ENCODE measurements around the gene CIAO2B.
"Not testable (repeated sequence)": the region's sequence is repeated elsewhere in the genome, so short reads cannot be mapped to it uniquely, and the experiment has no call there.

CIAO2B gene

DNA sequence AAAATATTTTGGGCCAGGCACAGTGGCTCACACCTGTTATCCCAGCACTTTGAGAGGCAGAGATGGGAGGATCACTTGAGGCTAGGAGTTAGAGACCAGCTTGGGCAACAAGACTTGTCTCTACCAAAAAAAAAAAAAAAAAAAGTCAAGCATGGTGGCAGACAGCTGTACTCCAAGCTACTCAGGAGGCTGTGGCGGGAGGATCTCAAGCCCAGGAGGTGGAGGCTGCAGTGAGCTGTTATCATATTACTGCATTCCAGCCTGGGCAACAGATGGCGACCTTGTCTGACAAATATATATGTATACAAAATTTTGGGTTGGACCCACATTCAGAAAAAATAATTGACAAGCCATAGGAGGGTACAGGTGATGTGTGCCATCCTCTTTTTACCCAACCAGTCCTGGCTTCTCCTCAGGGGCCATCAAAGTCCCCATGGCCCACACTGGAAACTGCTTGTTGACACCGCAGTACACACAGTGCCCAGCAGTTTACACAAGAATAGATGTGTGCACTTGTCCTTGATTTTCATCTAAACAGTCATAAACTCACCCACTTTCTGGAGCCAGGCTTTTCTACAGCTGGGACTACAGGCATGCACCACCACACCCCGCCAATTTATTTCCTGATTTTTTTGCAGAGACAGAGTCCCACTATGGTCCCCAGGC is 2.8 kb upstream of the CIAO2B start:
- DNase-seq = no peak

DNA sequence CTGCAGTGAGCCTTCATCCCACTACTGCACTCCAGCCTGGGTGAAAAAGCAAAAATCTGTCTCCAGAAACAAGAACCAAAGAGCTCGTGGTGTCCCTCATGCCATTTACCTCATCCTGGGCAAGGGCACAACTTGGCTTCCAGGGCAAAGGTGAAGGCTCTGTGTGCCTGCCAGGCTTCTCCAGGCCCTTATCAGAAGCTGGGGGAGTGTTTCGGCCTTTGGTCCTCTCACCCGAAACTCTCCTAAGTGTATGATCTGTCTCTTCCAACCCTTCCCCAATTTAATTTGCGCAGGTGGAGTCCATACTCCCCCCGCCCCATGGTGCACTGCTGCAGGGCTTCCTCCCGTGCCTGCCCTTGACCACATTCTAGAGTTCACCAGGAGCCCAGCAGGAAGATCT is 2.3 kb upstream of the CIAO2B start:
- DNase-seq = no peak

DNA sequence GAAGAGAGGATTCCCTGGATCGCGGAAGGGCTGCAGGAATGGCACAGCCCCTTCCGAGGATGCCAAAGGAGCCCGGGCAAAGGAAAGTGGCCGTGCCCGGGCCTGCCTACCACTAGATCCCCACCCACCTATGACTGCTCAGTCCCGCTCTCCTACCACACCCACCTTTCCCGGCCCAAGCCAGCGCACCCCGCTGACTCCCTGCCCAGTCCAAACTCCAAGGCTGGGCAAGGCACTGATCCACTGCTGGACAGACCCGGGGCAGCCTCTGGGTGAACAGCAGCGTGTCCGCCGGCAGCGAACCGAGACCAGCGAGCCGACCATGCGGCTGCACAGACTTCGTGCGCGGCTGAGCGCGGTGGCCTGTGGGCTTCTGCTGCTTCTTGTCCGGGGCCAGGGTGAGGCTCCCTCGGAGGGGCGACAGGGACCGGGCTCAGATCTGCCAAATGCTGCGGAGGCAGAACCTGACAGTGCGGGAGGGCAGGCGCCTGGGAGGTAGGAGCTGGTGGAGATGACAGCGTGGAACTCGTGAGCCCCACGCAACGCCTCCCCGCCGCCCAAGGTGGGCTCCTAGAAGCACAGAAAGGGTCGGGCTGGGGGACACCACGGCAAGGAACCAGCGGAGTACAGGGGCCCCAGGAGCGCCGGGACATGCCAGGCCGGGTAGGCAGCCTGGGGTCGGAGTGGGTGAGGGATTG is 1.3 kb upstream of the CIAO2B start, which contains the start of gene CES2:
Gene CES2, plus strand, starts transcription at position 203 of the 698 bp plus-strand sequence. Its CDS starts 120 bp downstream, at position 323.
- DNase-seq = no peak

DNA sequence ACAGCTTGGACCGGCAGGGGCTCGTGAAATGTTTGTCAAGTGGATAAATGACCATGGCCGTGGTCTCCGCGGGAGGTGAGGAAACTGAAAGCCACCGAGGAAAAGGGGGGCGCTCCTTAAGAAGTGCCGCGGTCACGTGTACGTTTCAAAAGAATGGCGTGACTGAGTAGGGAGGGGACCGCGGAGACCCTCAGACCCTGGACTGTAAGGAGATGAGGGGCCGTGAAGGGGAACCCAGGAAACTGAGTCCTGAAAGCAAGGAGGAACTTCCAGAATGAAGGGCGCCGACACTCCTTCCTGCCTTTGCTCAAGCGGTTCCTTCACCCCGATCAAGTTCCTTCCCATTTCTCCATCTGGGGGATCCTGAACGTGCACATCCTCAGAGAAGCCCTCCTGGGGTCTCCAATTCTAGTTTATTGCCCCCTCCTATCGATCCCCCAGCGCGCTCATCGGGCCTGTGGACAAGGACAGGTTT is 674 bp upstream of the CIAO2B start:
- not testable (repeated sequence) for DNase-seq

DNA sequence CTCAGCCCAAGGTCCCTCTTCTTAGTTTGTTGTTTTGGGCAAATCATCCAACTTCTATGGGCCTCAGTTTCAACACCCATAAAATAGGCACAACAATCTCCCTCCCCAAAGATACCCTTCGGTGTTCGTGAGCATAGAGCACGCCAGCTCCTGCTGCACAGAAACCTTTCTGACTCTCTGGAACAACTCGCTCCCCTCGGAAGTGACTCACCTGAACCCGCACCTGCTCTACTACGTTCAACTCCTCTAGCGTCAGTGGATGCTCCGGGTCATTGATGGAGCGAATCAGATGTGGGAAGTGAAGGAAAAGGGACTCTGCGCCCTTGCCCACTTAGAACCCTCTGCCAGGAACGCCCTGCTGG is 445 bp downstream of the CIAO2B start:
- peak; percentile 71 for DNase-seq

DNA sequence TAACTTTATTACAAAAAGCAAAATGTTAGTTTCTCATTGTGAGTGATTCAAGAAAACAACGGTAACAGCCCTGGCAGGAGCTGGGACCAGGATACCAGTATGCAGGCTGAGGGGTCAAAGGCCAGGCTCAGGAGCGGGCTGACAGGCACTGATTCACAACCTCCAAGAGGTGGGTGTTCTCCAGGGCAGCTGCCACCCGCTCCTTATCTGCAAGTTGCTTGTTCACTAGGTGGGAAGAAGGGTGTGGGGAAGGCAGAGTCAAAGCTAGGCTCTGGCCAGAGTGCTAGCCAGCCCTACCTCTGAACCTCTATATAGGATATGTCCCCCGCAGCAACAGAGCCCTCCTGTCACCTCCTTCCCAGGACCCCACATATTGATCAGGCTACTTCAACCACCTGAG is 2.1 kb downstream of the CIAO2B start:
- no peak for DNase-seq

DNA sequence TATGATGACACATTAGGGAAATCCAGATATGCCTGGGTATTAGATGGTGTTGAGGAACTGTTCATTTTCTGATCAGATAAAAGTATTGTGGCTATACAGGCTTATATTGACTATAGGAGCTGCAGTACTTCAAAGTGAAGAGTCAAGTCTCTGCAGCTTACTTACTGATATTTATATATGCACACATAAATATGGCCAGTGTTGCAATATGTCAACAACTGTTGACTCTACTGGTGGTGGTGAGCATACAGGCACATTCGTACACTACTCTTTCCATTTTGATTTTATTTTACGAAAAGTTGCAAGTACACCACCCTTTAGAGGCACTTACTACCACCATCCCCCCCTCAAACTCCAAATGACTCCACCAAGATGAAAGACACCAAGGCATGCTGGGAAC is 2.5 kb downstream of the CIAO2B start:
- no peak for DNase-seq

DNA sequence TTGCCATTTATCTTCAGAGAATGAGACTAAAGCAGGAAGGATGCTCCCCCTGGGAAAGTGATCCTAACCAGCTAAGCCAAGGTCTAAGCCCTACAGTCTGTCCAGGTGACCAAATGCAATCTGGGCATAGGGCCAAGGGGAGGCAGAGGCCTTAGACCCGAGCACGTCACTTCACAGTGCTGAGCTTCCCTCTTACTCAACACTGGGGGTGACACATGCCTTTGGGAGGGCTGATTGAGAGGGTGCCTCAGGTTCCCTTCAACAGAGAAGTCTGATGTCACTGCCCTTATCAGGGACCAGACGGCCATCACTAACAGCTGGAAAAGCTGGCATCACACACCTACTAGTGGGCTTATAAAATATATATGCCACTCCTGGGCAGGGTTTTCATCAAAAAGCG is 4.0 kb downstream of the CIAO2B start:
- no peak for DNase-seq

DNA sequence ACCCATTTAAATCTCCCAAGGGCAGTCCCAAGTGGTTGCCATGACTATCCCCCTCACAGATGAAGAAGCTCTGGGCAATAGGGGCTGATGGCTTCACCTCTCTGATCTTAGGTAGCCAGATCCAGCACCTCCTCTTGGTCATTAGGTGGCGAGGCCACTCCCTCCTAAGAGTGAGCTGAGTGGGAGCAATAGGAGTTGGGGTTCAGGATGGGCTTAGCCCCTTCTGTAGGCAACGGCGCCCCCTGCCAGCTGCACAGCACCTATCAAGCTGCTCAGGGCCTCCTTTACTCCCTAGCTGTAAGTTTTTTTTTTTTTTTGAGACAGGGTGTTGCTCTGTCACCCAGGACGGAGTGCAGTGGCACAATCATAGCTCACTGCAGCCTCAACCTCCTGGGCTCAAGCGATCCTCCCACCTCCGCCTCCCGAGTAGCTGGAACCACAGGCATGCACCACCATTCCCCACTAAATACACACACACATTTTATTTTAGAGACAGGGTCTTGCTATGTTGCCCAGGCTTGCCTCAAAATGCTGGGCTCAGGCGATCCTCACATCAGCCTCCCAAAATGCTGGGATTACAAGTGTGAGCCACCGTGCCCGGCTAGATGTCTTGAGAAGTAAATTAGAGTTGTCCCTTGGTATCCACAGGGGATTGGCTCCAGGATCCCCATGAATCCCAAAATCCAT is 5.4 kb downstream of the CIAO2B start:
- peak; percentile 53 for DNase-seq

DNA sequence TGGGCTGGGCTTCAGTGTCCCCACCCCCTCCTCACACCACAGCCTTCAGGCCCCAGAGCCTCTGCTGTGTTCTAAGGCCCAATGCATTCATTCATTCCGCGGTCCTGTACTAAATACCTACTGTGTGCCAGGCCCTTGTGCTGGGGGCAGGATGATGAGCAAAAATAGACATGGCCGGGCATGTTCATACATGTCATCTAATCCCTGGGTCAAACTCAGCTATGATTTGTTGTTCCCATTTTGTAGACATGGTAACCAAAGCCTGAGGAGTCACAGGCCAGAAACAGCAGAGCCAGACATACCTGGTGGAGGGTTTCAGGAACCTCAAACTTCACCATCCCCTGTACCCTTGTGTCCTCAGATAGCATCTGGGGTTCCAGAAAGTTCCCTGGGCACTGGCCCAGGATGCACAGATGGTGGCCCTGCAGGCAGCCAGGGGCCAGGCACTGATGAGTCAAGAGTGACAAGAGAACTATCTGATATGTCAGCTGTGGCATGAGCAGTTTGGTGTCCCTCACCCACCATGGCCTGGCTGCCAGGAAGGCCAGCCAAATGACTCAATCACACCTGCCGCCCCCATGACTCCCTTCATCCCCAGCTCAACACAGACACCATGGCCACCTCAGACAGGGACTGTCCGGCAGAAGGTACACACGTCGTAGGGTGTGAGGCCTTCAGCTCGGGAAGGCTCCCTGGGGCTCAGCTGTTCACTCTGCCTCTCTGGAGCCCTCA is 6.1 kb downstream of the CIAO2B start:
- DNase-seq = no peak

DNA sequence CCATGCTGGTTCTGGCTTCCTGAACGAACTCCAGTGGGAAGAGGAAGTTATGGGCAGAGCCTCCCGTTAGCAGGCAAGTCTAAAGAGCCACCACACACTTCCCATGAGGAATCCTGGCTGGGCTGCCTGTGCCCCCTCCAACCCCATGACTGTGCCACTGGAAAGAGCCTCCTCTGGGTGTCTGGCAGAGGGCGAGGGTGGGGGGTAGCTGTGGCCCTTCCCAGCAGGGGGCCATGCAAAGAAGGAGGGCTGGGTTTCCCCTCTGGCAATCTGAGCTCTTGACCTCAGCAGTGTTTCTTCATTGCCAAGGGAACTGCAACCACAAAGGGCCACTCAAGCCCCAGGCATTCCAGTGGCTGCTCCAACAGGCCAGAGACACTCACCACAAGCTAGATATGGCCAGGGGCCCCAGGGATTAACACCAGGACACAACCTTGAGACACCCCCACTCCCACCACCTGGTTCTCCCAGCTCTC is 7.2 kb downstream of the CIAO2B start:
- DNase-seq = no peak

DNA sequence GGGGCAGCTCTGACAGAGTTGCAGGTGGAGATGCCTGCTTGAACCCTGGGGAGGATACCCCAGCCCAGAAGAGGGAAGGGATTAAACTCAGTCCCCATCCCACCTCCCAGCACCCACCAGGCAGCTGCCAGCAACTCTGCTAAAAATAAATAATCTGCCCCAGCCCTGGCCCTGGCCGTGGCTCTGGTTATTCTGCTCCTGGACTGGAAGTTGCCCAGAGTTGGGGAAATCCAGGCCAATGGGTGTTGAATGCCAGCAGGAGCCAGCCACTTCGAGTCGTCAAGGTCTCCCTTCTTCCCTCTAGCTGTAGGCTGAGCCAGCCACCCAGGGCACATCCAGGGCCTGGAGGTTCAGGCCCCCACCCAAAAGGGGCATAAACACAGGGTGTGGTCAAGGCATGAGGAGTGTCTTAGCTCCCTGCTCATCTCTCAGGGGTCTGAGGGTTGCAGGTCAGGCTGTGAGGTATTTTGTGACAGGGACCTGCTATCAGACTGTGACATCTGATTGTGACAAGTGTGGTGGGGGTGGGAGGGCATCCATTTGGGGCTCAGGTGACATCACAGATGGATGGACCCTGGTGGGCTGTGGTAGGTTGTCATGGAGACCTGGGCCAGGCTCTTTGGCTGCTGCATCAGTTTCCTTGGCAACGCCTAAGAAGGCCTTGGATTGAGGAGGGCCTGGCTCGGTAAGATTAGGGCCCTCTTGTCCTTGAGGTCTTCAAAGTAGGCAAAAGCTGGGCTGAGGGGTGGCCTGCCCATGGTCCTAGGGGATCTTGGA is 7.8 kb downstream of the CIAO2B start:
- no peak for DNase-seq

DNA sequence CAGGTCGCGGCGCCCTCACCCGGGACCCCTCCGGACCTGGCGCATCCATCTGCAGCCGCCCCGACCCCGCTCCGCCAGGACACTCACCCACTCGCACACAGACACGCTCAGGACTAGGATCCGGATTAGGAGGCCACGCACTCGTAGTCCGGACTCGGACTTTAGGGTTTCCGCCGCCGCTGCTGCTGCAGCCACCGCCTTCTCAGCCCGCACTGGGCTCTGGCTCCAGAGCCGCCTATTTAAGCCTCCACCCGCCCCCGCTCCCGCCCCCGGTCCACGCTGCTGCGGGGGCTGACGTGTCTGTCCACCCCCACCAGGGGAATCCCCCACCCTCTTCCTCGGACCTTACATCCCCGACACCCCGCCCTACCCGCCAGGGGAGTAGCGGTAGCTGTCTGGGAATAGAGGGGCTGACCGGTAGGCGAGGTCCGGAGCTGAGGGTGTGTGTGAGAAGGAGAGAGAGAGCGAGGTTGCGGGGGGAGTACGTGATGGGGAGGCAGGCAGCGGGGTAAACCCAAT is 8.8 kb downstream of the CIAO2B start, which contains the start of gene RRAD:
Gene RRAD, minus strand, starts transcription at position 214 of the 519 bp plus-strand sequence. CDS start 356 bp downstream, outside the sequence.
- DNase-seq = no peak

DNA sequence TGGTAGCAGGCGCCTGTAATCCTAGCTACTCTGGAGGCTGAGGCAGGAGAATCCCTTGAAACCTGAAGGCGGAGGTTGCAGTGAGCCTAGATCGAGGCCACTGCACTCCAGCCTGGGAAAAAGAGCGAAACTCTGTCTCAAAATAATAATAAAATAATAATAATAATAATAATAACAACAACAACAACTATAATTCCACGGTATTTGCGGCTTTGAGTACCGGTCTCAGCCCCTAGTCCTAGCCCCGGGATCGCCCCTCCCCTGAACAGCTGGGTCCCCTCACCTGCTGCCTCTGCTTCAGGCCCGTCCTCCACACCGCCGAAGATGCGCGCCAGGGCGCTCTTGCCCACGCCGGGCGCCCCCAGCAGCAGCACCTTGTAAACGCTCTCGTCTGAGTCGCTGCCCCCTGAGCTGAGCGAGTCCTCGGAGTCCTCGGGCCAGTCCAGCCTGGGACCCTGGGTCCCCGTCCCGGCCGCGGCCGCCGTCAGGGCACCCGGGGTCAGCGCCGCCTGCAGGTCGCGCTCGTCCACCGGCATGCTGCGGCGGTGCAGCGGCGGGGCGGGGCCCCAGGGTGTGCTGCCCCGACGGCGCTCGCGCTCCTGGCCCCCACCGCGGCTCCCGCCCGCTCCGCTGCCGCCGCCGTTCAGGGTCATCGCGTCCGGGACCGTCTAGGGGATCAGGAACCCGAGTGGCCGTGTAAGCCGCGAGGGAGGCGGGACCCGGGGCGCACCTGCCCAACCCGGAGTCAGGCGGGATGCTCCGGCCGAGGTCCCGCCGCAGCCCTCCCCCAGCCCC is 9.5 kb downstream of the CIAO2B start:
- DNase-seq = peak; percentile 22

DNA sequence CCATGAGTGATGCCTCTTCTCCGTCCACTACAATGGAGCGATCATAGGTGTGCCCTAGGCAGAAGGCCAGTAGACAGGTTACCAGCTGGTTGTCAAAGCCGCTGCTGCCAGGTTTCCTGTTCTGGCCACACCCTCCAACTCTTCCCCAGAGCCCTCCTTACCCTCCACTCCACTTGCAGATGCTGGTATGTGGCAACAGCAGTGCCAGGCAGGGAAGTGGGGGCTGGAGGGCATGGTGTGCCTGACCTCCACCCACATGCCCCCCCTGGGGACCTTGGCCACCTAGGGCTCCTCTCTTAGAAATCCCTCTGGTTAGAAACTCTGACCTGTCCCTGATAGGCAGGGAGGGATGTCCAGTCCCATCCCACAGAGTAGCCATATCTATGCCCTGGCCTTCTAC is 10.3 kb downstream of the CIAO2B start:
- DNase-seq = no peak

DNA sequence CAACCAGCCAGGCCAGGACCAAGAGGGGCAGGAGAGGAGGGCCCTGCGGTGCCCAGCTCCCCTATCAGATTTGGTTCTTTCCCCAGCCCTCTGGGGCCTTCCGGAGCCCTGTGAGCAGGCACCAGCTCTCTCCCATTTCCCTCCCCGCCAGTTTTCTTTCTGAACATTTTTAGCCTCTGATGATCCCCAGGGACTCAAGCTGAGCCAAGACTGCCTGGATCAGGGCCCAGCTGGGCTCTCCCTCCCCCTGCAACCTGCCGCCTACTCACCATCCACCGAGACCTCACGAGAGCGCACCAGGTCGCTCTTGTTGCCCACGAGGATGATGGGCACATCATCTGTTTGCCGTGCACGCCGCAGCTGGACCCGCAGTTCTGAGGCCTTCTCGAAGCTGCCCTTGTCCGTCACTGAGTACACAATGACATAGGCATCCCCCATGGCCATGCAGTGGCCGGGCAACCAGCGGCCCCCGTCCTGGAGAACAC is 10.9 kb downstream of the CIAO2B start:
- no peak for DNase-seq

DNA sequence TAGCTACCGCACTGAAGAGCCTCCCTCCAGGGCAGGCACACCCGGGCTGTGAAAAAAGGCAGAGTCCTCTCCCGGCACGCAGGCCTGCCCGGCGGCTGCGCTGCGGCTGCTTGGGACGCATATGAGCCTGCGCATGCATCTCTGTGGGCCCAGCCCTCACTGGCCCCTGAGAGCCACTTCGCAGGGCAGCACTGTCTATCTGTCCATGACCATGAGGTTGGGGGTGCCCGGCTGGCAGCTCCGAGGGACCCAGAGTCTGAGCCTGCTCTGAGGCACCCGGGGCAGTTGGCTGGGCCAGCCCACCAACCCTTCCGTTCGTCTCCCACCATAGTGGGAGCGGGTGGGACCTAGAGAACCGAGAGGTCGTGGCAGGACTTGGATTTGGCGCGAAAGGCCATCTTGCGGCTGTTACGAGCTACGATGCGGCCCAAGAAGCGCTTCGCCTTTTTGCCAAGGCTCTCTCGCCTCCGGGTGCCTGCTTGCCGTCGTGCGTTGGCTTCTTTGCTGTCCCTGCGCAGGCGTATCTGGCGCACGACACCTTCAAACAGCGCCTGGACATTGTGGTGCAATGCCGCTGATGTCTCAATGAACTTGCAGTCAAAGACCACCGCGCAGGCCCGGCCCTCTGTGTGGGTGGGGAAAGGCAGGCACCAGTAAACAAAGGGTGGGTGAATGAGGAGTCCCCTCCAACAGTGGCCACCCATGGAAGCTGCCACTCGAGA is 12.3 kb downstream of the CIAO2B start:
- no peak for DNase-seq

DNA sequence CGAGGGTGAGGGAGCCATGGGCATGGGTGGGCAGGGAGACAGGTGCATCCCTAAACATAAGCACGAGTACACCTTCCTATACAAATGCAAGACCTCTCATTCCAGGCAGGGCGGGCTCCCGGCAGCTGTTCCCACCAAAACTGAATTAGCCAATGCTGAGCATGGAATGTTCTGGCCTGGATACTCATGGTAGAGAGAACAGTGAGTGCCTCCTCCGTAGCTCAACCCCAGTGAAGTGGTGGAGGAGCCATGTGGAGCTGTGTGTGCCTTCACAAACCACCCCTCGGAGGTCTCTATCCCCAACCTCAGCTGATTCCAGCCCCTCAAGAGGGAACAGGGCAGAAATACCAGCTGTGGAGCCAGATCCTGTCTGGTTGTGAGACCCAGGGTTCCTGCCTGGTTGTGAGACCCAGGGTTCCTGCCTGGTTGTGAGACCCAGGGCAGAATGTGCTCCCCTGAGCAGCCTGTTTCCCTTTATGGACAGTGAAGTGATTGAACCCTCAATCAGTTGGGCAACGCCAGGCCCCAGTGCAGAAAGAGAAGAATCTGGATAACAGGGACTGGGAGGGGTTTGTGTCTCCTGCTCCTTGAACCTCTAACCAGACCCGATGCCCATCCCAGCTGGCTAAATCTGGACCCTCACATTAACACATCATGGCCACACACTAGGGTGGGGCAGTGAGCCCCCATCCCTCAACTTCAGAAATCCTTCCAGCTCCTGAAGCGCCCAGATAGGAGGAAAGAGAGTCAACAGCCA is 13.1 kb downstream of the CIAO2B start:
- no peak for DNase-seq

DNA sequence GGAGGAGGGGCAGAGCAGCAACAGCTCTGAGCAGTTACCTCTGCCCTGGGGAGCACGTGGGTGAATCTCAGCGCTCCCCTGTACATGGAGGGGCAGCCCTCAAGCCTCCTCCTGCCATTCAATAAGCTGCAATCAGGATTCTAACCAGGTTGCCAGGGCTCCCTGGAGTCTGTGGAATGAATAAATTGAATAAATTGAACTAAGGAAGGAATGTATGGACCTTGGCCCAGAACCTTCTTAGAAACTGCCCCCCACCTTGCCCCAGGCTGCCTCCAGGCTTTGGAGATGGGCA is 14.0 kb downstream of the CIAO2B start:
- DNase-seq = no peak
